ENCODE measurements around the gene PIK3R2. TPM values are rescaled to one million over a fixed set of nuclear protein-coding genes. Genes with fewer than 3 reads are reported as not detected.

Gene PIK3R2
- total and polyA plus RNA-seq, 2 of the 13 experiments (the other 11 are each of a cell fraction or from before 2014, with no cell fraction given), result 18.6 to 25.3 TPM

GRCh38 chr19:18152817-18153555, at the start of gene PIK3R2 (continued):
- TF ChIP-seq ZNF557 (CRISPR knock-in tag; IDR thresholded peaks at IDR 0.05), result peak; percentile 18; the same call in 1 of the 2 replicates
- TF ChIP-seq ATF7 (IDR thresholded peaks at IDR 0.05), result no peak
- TF ChIP-seq ATF7 (CRISPR knock-in tag; IDR thresholded peaks at IDR 0.05), result no peak
- no peak for TF ChIP-seq EEA1 (CRISPR knock-in tag; IDR thresholded peaks at IDR 0.05; ENCODE audit: borderline replicate concordance)
- TF ChIP-seq ZNF44 (CRISPR knock-in tag; IDR thresholded peaks at IDR 0.05), result no peak
- no peak for TF ChIP-seq ZNF343 (CRISPR knock-in tag; IDR thresholded peaks at IDR 0.05)
- no peak for TF ChIP-seq ZNF446 (CRISPR knock-in tag; IDR thresholded peaks at IDR 0.05)
- peak; percentile 80 for TF ChIP-seq POLR2G (IDR thresholded peaks at IDR 0.05; ENCODE audit: low read depth, low read length)
- no peak for TF ChIP-seq ZFYVE20 (CRISPR knock-in tag; IDR thresholded peaks at IDR 0.05; ENCODE audit: borderline replicate concordance, low read depth)
- TF ChIP-seq ZNF883 (CRISPR knock-in tag; IDR thresholded peaks at IDR 0.05; ENCODE audit: not compliant biosample characterization), result no peak
- 0 out of 2 replicates have a peak, but pooled peaks have one; percentile 13 for TF ChIP-seq ZNF337 (CRISPR knock-in tag; IDR thresholded peaks at IDR 0.05; ENCODE audit: borderline replicate concordance, low read depth)
- TF ChIP-seq ZNF501 (CRISPR knock-in tag; IDR thresholded peaks at IDR 0.05), result peak; percentile 66; the same call in 1 of the 2 replicates
- TF ChIP-seq ZFY (CRISPR knock-in tag; IDR thresholded peaks at IDR 0.05), result peak; percentile 69
- TF ChIP-seq ZNF451 (CRISPR knock-in tag; IDR thresholded peaks at IDR 0.05), result 0 out of 2 replicates have a peak, but pooled peaks have one; percentile 55
- peak; percentile 70 for TF ChIP-seq SAP130 (CRISPR knock-in tag; IDR thresholded peaks at IDR 0.05; ENCODE audit: low read depth)
- no peak for TF ChIP-seq MEF2D (CRISPR knock-in tag; IDR thresholded peaks at IDR 0.05)
- peak in 1 of 2 experiments; percentile 70; a peak in 2 of 4 replicates for TF ChIP-seq POLR2A (IDR thresholded peaks at IDR 0.05; ENCODE audit: insufficient read depth in 1 of 2, low read depth in 2 of 2, low read length in 2 of 2)
- TF ChIP-seq, protein P1, sequence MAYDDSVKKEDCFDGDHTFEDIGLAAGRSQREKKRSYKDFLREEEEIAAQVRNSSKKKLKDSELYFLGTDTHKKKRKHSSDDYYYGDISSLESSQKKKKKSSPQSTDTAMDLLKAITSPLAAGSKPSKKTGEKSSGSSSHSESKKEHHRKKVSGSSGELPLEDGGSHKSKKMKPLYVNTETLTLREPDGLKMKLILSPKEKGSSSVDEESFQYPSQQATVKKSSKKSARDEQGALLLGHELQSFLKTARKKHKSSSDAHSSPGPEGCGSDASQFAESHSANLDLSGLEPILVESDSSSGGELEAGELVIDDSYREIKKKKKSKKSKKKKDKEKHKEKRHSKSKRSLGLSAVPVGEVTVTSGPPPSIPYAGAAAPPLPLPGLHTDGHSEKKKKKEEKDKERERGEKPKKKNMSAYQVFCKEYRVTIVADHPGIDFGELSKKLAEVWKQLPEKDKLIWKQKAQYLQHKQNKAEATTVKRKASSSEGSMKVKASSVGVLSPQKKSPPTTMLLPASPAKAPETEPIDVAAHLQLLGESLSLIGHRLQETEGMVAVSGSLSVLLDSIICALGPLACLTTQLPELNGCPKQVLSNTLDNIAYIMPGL (CRISPR knock-in tag; IDR thresholded peaks at IDR 0.05; ENCODE audit: borderline replicate concordance in 1 of 2, low read depth in 1 of 2), result 0 out of 4 replicates have a peak, but pooled peaks of 1 of the 2 experiments have one; percentile 36
- TF ChIP-seq MEIS1 (CRISPR knock-in tag; IDR thresholded peaks at IDR 0.05; ENCODE audit: borderline replicate concordance), result no peak
- TF ChIP-seq ZNF75D (CRISPR knock-in tag; IDR thresholded peaks at IDR 0.05; ENCODE audit: borderline replicate concordance), result no peak
- TF ChIP-seq SMARCC2 (IDR thresholded peaks at IDR 0.05), result no peak
- TF ChIP-seq HCFC1 (IDR thresholded peaks at IDR 0.05; ENCODE audit: low read depth, low read length), result 0 out of 2 replicates have a peak, but pooled peaks have one; percentile 5
- TF ChIP-seq NR2F1 (CRISPR knock-in tag; IDR thresholded peaks at IDR 0.05), result no peak
- TF ChIP-seq ZNF737 (CRISPR knock-in tag; IDR thresholded peaks at IDR 0.05; ENCODE audit: borderline replicate concordance), result no peak
- TF ChIP-seq ZNF841 (CRISPR knock-in tag; IDR thresholded peaks at IDR 0.05; ENCODE audit: borderline replicate concordance), result no peak
- 0 out of 2 replicates have a peak, but pooled peaks have one; percentile 29 for TF ChIP-seq KLF15 (CRISPR knock-in tag; IDR thresholded peaks at IDR 0.05; ENCODE audit: borderline replicate concordance)
- no peak for TF ChIP-seq ZNF263 (CRISPR knock-in tag; IDR thresholded peaks at IDR 0.05)
- TF ChIP-seq PHF5A (CRISPR knock-in tag; IDR thresholded peaks at IDR 0.05; ENCODE audit: low read depth, unreplicated experiment), result no peak
- TF ChIP-seq ZNF550 (CRISPR knock-in tag; IDR thresholded peaks at IDR 0.05; ENCODE audit: borderline replicate concordance), result no peak
- TF ChIP-seq MAX (IDR thresholded peaks at IDR 0.05), result peak; percentile 78
- no peak for TF ChIP-seq ZNF556 (CRISPR knock-in tag; IDR thresholded peaks at IDR 0.05; ENCODE audit: borderline replicate concordance)
